BE2C (cell line): ENCODE results near the gene ITLN1. TPM values are rescaled to one million over a fixed set of nuclear protein-coding genes. Genes with fewer than 3 reads are reported as not detected.
"Not testable (repeated sequence)": the region's sequence is repeated elsewhere in the genome, so short reads cannot be mapped to it uniquely, and the experiment has no call there.

Source experiments
- DNase-seq: peaks from one replicate; pipeline ENCODE4 v3.0.0-alpha.2; 2020
- H3K27me3 ChIP-seq: fragments of 250-450 bp; sonication (Bioruptor Pico); 2 replicates; pipeline ENCODE4 v1.5.1; 2020; ENCODE audit warnings: mild to moderate bottlenecking
- H3K36me3 ChIP-seq: fragments of 250-450 bp; sonication (Bioruptor Pico); 2 replicates; pipeline ENCODE4 v1.5.1; 2020; ENCODE audit warnings: mild to moderate bottlenecking
- H3K4me1 ChIP-seq: fragments of 250-450 bp; sonication (Bioruptor Pico); 2 replicates; pipeline ENCODE4 v1.5.1; 2020
- H3K4me3 ChIP-seq: 2 replicates; pipeline ENCODE4 v1.5.1; 2011; ENCODE audit warnings: low read depth, low read length
- H3K9me3 ChIP-seq: fragments of 250-450 bp; sonication (Bioruptor Pico); 2 replicates; pipeline ENCODE4 v1.5.1; 2020
- polyA plus RNA-seq: library from polyadenylated mRNA; unstranded; fragments of >200 nt; gene quantifications from one replicate; pipeline ENCODE4 v1.2.1, GENCODE V29; 2012; ENCODE audit warnings: low read depth, missing spikeins; ENCODE audit not compliant: insufficient read length, insufficient read depth
- TF ChIP-seq, protein P1 (sequence below): IDR thresholded peaks from 2 replicates; pipeline ENCODE4 v1.5.1; 2012; ENCODE audit warnings: mild to moderate bottlenecking, low read depth, low read length

ITLN1 gene
- not detected for polyA plus RNA-seq

DNA sequence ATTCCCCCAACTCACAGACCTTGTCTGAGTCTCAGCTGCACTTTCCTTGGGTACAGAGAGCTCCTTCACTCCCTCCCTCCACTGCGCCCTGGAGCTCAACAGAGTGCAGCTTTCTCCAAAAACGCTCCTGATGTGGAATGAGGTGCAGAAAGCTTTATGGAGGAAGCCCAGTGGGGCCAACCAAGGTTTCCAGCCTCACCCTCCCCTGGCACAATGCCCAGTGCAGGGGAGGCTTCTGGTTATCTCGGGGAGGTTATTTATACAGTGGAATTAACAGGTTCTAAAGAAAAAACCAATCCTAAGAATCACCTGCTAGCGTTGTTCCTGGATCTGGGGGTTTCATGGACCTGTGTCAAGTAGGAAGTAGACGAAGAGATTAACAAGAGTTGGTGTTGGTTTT is at the start of gene ITLN1:
ITLN1 (minus strand) TSS at position 139 of the 400 bp plus-strand sequence. CDS start 303 bp downstream, outside the sequence.
- H3K36me3 ChIP-seq, result no peaks in the 10 kb centered on the region
- no peaks in the 10 kb centered on the region for H3K27me3 ChIP-seq
- H3K4me1 ChIP-seq, result no peaks in the 10 kb centered on the region
- H3K9me3 ChIP-seq, result no peaks in the 10 kb centered on the region
- H3K4me3 ChIP-seq, result no peak within 1 kb of the TSS
- no peak for DNase-seq
- TF ChIP-seq, protein P1, sequence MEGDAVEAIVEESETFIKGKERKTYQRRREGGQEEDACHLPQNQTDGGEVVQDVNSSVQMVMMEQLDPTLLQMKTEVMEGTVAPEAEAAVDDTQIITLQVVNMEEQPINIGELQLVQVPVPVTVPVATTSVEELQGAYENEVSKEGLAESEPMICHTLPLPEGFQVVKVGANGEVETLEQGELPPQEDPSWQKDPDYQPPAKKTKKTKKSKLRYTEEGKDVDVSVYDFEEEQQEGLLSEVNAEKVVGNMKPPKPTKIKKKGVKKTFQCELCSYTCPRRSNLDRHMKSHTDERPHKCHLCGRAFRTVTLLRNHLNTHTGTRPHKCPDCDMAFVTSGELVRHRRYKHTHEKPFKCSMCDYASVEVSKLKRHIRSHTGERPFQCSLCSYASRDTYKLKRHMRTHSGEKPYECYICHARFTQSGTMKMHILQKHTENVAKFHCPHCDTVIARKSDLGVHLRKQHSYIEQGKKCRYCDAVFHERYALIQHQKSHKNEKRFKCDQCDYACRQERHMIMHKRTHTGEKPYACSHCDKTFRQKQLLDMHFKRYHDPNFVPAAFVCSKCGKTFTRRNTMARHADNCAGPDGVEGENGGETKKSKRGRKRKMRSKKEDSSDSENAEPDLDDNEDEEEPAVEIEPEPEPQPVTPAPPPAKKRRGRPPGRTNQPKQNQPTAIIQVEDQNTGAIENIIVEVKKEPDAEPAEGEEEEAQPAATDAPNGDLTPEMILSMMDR, result no peak

DNA sequence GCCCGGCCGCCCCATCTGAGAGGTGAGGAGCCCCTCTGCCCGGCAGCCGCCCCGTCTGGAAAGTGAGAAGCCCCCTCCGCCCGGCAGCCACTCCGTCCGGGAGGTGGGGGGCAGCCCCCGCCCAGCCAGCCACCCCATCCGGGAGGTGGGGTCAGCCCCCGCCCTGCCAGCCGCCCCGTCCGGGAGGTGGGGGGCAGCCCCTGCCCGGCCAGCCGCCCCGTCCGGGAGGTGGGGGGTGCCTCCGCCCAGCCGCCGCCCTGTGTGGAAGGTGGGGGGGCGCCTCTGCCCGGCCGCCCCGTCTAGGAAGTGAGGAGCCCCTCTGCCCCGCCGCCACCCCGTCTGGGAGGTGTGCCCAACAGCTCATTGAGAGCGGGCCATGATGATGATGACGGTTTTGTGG is 48.3 kb upstream of the ITLN1 start:
- H3K9me3 ChIP-seq, H3K4me3 ChIP-seq, H3K4me1 ChIP-seq, H3K36me3 ChIP-seq, H3K27me3 ChIP-seq, DNase-seq: not testable (repeated sequence)

DNA sequence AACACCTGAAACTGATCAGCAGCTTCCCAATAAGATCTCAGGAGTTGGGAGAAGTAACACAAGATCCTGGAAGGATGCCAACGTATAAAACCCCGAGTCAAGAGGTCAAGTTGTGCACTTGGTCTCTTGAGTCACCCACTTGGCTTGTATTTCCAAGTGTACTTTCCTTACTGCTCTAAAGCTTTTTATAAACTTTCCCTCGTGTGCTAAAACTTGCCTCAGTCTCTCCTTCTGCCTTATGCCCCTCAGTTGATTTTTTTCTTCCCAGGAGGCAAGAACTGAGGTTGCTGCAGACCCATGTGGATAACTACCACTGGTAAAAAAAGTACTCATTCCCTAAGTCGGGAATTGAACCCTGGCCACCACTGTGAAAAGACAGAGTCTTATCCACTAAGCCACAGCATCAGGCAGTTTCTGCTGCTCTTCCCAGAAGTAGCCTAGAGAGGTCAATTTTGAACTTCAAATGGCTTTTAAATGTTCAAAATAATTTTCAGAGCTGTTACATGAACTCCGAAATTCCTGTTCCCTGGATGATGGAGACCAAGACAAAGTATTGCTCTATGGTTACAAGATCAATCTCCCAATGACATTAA is 40.8 kb upstream of the ITLN1 start:
- TF ChIP-seq, protein P1, result no peak
- no peaks in the 10 kb centered on the region for H3K27me3 ChIP-seq
- no peaks in the 10 kb centered on the region for H3K36me3 ChIP-seq
- H3K4me3 ChIP-seq, result no peak overlapping the region
- H3K9me3 ChIP-seq, result no peaks in the 10 kb centered on the region
- DNase-seq, result no peak
- no peaks in the 10 kb centered on the region for H3K4me1 ChIP-seq

DNA sequence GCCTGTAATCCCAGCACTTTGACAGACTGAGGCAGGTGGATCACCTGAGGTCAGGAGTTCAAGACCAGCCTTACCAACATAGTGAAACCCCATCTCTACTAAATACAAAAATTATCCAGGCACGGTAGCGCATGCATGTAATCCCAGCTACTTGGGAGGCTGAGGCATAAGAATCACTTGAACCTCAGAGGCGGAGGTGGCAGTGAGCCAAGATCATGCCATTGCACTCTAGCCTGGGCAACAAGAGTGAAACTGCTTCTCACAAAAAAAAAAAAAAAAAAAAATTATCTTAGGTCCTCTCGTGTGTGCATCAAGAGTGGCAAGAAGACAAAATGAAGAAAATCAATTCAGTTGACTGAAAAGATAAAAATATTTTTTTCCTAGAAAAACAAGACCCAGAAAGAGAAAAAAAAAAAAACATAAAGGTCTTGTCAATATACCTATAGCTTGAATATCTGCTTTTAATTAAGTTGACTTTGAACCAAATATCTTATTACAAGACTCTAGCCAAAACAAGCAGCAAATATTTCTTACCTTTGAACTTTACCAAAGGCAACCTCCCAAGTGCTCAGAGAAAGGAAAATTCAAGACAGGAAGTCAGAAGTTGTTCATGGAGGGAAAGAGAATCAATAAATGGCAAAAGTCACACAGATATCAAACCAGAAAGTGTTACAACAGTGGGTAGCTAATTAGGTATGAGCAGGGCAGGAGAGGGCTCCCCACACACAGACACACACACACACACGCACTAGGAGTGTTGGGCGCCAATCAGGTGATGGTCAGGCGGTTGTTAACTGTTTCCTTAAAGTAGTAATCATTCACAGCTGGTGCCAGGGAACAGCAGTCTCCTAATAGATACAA is 40.0 kb upstream of the ITLN1 start:
- Histone ChIP-seq H3K36me3 (no peaks in the 10 kb centered on the region), H3K4me3 (no peak overlapping the region), H3K4me1 (no peaks in the 10 kb centered on the region), H3K27me3 (no peaks in the 10 kb centered on the region), H3K9me3 (no peaks in the 10 kb centered on the region)
- TF ChIP-seq, protein P1, result no peak
- DNase-seq, result no peak

DNA sequence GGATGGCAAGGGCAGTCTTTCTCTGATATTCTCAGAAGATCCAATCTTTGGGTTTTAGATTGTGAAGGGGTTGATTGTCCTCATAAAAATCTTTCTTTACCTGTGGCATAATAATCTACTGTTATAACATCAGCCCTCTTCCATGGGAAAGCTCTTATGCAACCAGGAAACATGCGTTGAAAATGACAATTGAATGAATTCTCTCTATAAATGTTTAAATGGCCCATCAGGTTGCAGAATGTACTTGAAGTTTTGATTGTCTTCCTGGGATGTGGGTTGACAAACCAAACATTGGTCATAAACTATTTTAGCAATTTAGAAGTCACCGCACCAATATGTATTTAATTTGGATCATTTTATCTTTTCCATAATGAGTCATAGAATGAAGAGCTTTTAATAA is 31.7 kb upstream of the ITLN1 start:
- Histone ChIP-seq H3K9me3 (no peaks in the 10 kb centered on the region), H3K4me3 (no peak overlapping the region), H3K4me1 (no peaks in the 10 kb centered on the region), H3K27me3 (peaks cover 7% of the 10 kb centered on the region; the same call in 1 of the 2 replicates), H3K36me3 (no peaks in the 10 kb centered on the region)
- TF ChIP-seq, protein P1, result no peak
- no peak for DNase-seq

DNA sequence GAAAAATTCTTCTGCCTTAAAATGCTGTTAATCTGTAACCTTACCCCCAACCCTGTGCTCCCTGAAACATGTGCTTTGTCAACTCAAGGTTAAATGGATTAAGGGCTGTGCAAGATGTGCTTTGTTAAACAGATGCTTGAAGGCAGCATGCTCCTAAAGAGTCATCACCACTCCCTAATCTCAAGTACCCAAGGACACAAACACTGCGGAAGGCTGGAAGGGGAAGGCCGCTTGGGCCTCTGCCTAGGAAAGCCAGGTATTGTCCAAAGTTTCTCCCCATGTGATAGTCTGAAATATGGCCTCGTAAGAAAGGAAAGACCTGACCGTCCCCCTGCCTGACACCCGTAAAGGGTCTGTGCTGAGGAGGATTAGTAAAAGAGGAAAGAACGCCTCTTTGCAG is 28.2 kb upstream of the ITLN1 start:
- H3K4me3 ChIP-seq, H3K36me3 ChIP-seq, H3K4me1 ChIP-seq, H3K27me3 ChIP-seq, H3K9me3 ChIP-seq, DNase-seq: not testable (repeated sequence)

DNA sequence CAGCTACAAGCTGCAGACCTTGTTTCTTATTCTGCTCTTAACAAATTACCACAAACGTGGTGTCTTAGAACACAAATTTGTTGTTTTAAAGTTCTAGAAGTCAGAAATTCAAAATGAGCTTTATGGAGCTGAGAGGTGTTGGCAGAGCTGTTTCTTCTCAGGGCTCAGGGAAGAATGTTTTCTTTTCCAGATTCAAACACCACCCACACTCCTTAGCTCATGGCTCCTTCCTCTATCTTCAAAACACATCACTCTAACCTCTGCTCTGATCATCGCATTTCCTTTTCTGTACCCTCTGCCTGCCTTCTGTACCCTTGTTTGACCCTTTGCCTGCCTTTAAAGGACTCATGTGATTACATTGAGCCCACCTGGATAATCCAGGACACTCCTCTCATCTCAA is 26.9 kb upstream of the ITLN1 start:
- TF ChIP-seq, protein P1, result no peak
- H3K4me3 ChIP-seq, result no peak overlapping the region
- peaks cover 7% of the 10 kb centered on the region; the same call in 1 of the 2 replicates for H3K27me3 ChIP-seq
- H3K9me3 ChIP-seq, result no peaks in the 10 kb centered on the region; the same call in 1 of the 2 replicates
- no peak for DNase-seq
- no peaks in the 10 kb centered on the region for H3K4me1 ChIP-seq
- H3K36me3 ChIP-seq, result no peaks in the 10 kb centered on the region
